ENCODE measurements around the gene PROCA1. TPM values are rescaled to one million over a fixed set of nuclear protein-coding genes. Genes with fewer than 3 reads are reported as not detected.

The PROCA1 gene
- total RNA-seq, 2 donors from 2014 or later, result 4.4 to 12.4 TPM

GRCh38 chr17:28712032-28712704 is 480 bp upstream of the PROCA1 start:
- Mint-ChIP-seq H3K27me3 (peaks cover 7% of the 10 kb centered on the region), H3K4me3 (peak overlapping the region; percentile 91), H3K36me3 (ENCODE audit: low read depth) (no peaks in the 10 kb centered on the region), H3K4me1 (peaks cover 11% of the 10 kb centered on the region), H3K9me3 (no peaks in the 10 kb centered on the region), H3K27ac (peak overlapping the region; percentile 74)
- peak; percentile 56 for ATAC-seq (replicated peaks)

GRCh38 chr17:28710861-28711722 is 596 bp downstream of the PROCA1 start:
- H3K4me1 Mint-ChIP-seq, result peaks cover 12% of the 10 kb centered on the region
- ATAC-seq (replicated peaks), result peak; percentile 90
- H3K36me3 Mint-ChIP-seq (ENCODE audit: low read depth), result peaks cover 1% of the 10 kb centered on the region
- H3K9me3 Mint-ChIP-seq, result no peaks in the 10 kb centered on the region
- H3K4me3 Mint-ChIP-seq, result peak overlapping the region; percentile 91
- H3K27ac Mint-ChIP-seq, result peak overlapping the region; percentile 74
- peaks cover 7% of the 10 kb centered on the region for H3K27me3 Mint-ChIP-seq

GRCh38 chr17:28707339-28707720 is 4.4 kb downstream of the PROCA1 start:
- no peaks in the 10 kb centered on the region for H3K9me3 Mint-ChIP-seq
- peaks cover 32% of the 10 kb centered on the region for H3K36me3 Mint-ChIP-seq (ENCODE audit: low read depth)
- peak overlapping the region; percentile 51 for H3K27ac Mint-ChIP-seq
- ATAC-seq (replicated peaks), result no peak
- H3K4me1 Mint-ChIP-seq, result peaks cover 9% of the 10 kb centered on the region
- no peak overlapping the region for H3K4me3 Mint-ChIP-seq
- no peaks in the 10 kb centered on the region for H3K27me3 Mint-ChIP-seq

GRCh38 chr17:28706471-28707338 is 5.0 kb downstream of the PROCA1 start:
- Mint-ChIP-seq H3K4me1 (peaks cover 7% of the 10 kb centered on the region), H3K27ac (peak overlapping the region; percentile 51), H3K27me3 (no peaks in the 10 kb centered on the region), H3K9me3 (no peaks in the 10 kb centered on the region), H3K4me3 (no peak overlapping the region), H3K36me3 (ENCODE audit: low read depth) (peaks cover 38% of the 10 kb centered on the region)
- ATAC-seq (replicated peaks), result no peak

- Mint-ChIP-seq H3K27me3 (no peaks in the 10 kb centered on the region), H3K9me3 (no peaks in the 10 kb centered on the region), H3K27ac (no peak overlapping the region), H3K4me3 (no peak overlapping the region), H3K36me3 (ENCODE audit: low read depth) (peaks cover 46% of the 10 kb centered on the region), H3K4me1 (peaks cover 7% of the 10 kb centered on the region)
- no peak for ATAC-seq (replicated peaks)
Measured at GRCh38 chr17:28705728-28706334, 5.9 kb downstream of the PROCA1 start.

GRCh38 chr17:28705074-28705659 is 6.5 kb downstream of the PROCA1 start:
- Mint-ChIP-seq H3K27ac (no peak overlapping the region), H3K27me3 (no peaks in the 10 kb centered on the region), H3K9me3 (no peaks in the 10 kb centered on the region), H3K4me1 (peaks cover 7% of the 10 kb centered on the region), H3K4me3 (no peak overlapping the region), H3K36me3 (ENCODE audit: low read depth) (peaks cover 53% of the 10 kb centered on the region)
- ATAC-seq (replicated peaks), result no peak

GRCh38 chr17:28704219-28704858 is 7.3 kb downstream of the PROCA1 start:
- Mint-ChIP-seq H3K4me3 (no peak overlapping the region), H3K4me1 (peaks cover 7% of the 10 kb centered on the region), H3K9me3 (no peaks in the 10 kb centered on the region), H3K36me3 (ENCODE audit: low read depth) (peaks cover 61% of the 10 kb centered on the region), H3K27me3 (no peaks in the 10 kb centered on the region), H3K27ac (no peak overlapping the region)
- no peak for ATAC-seq (replicated peaks)

- Mint-ChIP-seq H3K9me3 (no peaks in the 10 kb centered on the region), H3K4me3 (no peak overlapping the region), H3K4me1 (peaks cover 7% of the 10 kb centered on the region), H3K27ac (no peak overlapping the region), H3K27me3 (no peaks in the 10 kb centered on the region), H3K36me3 (ENCODE audit: low read depth) (peaks cover 68% of the 10 kb centered on the region)
- ATAC-seq (replicated peaks), result no peak
Measured at GRCh38 chr17:28703552-28704218, 8.0 kb downstream of the PROCA1 start.

- H3K27ac Mint-ChIP-seq, result peak overlapping the region; percentile 71
- peaks cover 7% of the 10 kb centered on the region for H3K4me1 Mint-ChIP-seq
- ATAC-seq (replicated peaks), result no peak
- H3K27me3 Mint-ChIP-seq, result no peaks in the 10 kb centered on the region
- no peak overlapping the region for H3K4me3 Mint-ChIP-seq
- peaks cover 77% of the 10 kb centered on the region for H3K36me3 Mint-ChIP-seq (ENCODE audit: low read depth)
- no peaks in the 10 kb centered on the region for H3K9me3 Mint-ChIP-seq
Measured at GRCh38 chr17:28702752-28703150, 8.9 kb downstream of the PROCA1 start.

- H3K9me3 Mint-ChIP-seq, result no peaks in the 10 kb centered on the region
- no peak overlapping the region for H3K4me3 Mint-ChIP-seq
- peaks cover 1% of the 10 kb centered on the region for H3K4me1 Mint-ChIP-seq
- ATAC-seq (replicated peaks), result no peak
- H3K27ac Mint-ChIP-seq, result peak overlapping the region; percentile 71
- peaks cover 83% of the 10 kb centered on the region for H3K36me3 Mint-ChIP-seq (ENCODE audit: low read depth)
- H3K27me3 Mint-ChIP-seq, result no peaks in the 10 kb centered on the region
Measured at GRCh38 chr17:28702026-28702751, 9.5 kb downstream of the PROCA1 start.

GRCh38 chr17:28700830-28701492 is 10.7 kb downstream of the PROCA1 start:
- H3K9me3 Mint-ChIP-seq, result no peaks in the 10 kb centered on the region
- no peak overlapping the region for H3K4me3 Mint-ChIP-seq
- H3K36me3 Mint-ChIP-seq (ENCODE audit: low read depth), result peaks cover 92% of the 10 kb centered on the region
- no peak for ATAC-seq (replicated peaks)
- H3K27me3 Mint-ChIP-seq, result no peaks in the 10 kb centered on the region
- H3K4me1 Mint-ChIP-seq, result no peaks in the 10 kb centered on the region
- no peak overlapping the region for H3K27ac Mint-ChIP-seq

- H3K36me3 Mint-ChIP-seq (ENCODE audit: low read depth), result peaks cover 92% of the 10 kb centered on the region
- no peak overlapping the region for H3K27ac Mint-ChIP-seq
- no peaks in the 10 kb centered on the region for H3K9me3 Mint-ChIP-seq
- no peaks in the 10 kb centered on the region for H3K4me1 Mint-ChIP-seq
- no peaks in the 10 kb centered on the region for H3K27me3 Mint-ChIP-seq
- ATAC-seq (replicated peaks), result no peak
- H3K4me3 Mint-ChIP-seq, result no peak overlapping the region
Measured at GRCh38 chr17:28700278-28700677, 11.4 kb downstream of the PROCA1 start.
